Myocyte (in vitro differentiated cells): ENCODE data around the gene PHACTR4. TPM values are rescaled to one million over a fixed set of nuclear protein-coding genes. Genes with fewer than 3 reads are reported as not detected.
"Not testable (repeated sequence)": the region's sequence is repeated elsewhere in the genome, so short reads cannot be mapped to it uniquely, and the experiment has no call there.

Experiments
- DNase-seq: peaks from one replicate; pipeline ENCODE4 v3.0.0-alpha.2; 2012; ENCODE audit warnings: low read depth
- total RNA-seq: library from RNA; depleted of rRNA; stranded (reverse); fragments of >200 nt; gene quantifications from 2 replicates; pipeline ENCODE4 v1.2.3, GENCODE V29; 2014

PHACTR4 gene
- total RNA-seq, 1 donor from 2014 or later = 13.2 TPM

DNA sequence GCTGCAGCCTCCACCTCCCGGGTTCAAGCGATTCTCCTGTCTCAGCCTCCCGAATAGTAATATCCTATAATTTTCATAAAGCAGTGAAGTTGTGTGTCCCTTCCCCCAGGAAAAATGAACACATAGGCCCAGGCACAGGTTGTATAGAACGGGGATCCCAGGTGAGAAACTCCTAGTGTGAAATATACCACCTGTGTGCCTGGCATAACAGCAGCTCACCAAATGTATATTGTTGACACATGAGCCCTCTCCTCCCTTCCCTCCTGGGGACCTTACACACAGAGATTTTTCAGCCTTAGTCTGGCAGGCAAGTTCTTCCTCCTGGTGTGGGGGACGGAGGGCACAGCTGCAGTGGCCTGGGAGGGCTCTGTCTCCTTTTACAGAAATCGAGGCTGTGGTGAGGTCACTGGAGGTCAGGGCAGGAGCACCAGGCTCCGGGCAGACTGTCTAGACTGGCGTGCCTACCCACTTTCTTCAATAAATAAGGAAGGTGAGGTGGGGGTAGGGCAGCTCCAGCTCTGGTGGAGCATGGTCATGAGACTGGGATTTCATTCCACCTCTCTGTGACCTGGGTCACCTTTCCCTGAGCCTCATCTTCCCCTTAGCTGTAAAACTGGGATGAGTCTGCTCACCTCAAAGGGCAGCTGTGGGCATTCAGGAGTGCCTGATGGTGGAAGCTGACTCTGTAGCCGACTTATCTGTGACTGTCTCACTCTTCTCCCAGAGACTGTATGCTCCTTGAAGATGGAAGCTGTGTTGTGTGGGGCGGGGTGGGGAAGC, 150.6 kb downstream of the PHACTR4 start:
- no peak for DNase-seq

- DNase-seq = not testable (repeated sequence)
Measured at GRCh38 chr1:28520796-28521195, 151.3 kb downstream of the PHACTR4 start.

DNA sequence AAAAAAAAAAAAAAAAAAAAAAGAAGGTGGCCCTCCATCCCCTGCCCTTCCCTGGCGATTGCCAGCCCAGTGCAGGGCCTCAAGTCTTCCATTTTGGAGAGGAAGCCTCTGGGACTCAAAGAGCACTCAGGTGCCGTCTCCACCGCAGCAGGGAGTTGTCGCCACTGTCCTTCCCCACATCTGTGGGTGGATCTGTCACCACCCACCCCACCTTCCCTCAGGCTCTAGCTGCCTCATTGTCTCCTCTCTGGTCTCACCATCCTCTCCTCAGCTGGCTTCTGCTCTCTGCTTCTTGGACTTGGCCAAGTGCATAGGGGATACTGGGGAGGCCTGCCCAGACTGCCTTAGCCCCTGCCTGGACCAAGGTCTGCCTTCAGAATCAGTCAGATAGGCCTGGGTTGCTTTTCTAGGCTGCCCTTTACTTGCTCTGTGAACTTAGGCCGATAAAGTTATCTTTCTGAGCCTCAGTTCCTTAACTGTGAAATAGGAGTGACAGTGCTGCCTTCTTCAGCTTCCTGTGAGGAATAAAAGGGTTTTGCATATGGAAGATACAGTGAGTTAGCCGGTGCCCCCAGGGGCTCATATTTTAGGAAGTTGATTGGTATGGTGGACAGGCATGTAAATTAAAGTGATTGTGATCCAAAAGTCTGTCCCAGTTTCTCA, 152.1 kb downstream of the PHACTR4 start:
- DNase-seq = no peak

GRCh38 chr1:28522537-28522936, 153.0 kb downstream of the PHACTR4 start:
- DNase-seq = not testable (repeated sequence)

GRCh38 chr1:28525002-28525642, 155.6 kb downstream of the PHACTR4 start:
- DNase-seq = not testable (repeated sequence)

DNA sequence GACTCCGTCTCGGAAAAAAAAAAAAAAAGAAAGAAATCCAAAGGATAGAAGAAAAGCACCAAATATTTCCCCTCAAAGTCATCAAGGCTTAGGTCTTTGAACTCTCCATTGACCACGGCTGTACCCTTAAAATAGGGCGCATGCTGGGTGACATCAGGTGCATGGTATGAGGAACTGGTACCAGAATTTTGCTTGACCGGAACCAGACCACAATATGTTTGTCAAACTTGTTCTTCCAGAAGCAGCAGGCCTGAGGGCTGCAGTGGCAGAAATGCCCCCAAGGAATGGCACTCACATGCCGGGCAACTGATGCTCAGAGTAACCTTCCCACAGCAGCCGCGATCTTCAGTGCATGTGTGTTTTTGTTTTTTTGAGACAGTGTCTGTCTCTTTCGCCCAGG, 157.3 kb downstream of the PHACTR4 start:
- DNase-seq = peak; percentile 81

DNA sequence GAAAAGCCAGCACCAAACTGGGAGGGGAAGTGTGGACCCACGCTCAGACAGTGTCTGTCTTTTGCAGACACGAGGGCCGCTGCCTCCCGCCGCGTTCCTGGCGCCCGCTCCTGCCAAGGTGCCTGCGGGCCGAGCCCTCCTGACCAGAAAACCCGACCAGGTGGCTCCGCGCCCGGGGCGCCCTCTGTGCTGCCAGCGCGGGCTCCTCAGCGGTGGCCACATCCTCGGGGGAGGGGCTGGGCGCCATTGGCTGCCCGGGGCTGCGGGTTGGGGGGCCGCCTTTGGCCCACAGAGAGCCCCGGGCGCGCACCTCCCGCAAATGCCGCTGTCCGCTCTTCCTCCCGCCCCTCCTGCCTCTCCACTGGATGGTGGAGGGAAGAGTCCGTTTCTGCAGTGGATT, 160.9 kb downstream of the PHACTR4 start:
- no peak for DNase-seq

DNA sequence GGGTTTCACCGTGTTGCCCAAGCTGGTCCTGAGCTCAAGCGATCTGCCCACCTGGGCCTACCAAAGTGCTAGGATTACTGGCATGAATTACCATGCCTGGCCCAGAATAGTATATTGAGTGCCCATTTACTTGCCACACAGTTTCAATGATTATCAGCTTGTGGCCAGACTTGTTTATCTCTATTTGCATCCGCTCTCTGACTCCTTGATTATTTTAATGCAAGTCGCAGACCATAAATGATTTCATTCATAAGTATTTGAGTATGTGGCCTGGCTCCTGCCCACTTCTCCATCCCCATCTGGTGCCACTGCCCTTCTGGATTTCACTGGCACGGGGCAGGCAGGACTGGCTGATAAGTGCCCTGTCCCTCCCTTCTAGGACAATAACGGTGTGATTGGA, 165.1 kb downstream of the PHACTR4 start:
- no peak for DNase-seq

GRCh38 chr1:28535180-28535579, 165.6 kb downstream of the PHACTR4 start:
- peak; percentile 39 for DNase-seq

DNA sequence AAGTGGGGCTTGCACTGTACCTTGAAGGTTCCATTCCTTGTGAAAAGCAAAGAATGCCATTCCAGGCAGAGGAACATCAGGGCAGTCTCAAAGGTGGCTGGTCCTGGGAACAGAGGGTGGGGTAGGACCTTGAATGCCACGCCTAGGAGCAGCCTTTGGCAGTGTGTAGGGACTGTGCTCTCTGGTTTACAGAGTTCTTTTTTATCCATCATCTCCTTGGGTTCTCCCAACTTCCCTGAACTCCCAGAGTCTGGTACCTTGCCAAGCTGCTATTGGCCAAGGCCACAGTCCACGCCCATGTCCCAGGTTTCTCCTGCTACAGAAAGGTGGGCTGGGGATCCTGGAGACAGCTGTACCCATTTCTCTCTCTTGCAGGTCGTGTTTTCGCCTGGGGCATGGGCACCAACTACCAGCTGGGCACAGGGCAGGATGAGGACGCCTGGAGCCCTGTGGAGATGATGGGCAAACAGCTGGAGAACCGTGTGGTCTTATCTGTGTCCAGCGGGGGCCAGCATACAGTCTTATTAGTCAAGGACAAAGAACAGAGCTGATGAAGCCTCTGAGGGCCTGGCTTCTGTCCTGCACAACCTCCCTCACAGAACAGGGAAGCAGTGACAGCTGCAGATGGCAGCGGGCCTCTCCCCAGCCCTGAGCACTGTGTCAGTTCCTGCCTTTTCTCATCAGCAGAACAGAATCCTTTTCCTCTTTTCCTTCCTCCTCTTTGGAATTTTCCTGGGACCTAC, 168.1 kb downstream of the PHACTR4 start:
- peak; percentile 87 for DNase-seq

DNA sequence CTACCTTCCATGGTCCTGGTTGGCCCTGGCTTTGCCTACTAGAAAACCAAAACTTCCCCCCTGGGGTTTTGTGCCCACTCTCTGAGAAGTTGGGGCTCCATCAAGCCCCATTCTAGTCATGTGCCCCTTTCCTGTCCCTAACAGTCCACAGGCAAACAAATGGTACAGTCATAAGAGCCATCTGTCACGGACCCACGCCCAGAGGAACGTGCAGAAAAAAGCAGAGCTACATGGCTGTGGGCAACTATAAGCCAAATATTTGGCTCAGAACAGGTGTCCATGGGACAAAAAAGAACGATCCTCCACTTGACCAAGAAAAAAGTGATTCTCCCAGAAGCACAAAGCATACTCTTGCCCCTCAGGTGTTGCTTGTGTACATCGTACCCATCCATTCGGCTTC, 168.7 kb downstream of the PHACTR4 start:
- DNase-seq = peak; percentile 85

- DNase-seq = no peak
Measured at GRCh38 chr1:28540651-28541050, 171.1 kb downstream of the PHACTR4 start.

GRCh38 chr1:28541414-28542015, 172.0 kb downstream of the PHACTR4 start:
- DNase-seq = not testable (repeated sequence)

DNA sequence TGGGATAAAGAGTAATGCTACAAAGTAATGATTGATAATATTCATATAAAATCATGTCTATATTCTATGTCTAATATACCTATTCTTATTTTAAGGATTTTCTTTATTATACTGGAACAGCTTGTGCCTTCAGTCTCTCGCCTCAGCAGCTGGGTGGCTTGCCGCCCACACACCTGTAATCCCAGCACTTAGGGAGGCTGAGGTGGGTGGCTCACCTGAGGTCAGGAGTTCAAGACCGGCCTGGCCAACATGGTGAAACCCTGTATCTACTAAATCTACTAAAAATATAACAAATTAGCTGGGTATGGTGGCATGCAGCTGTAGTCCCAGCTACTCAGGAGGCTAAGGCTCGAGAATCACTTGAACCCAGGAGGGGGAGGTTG, 175.7 kb downstream of the PHACTR4 start:
- DNase-seq = no peak

DNA sequence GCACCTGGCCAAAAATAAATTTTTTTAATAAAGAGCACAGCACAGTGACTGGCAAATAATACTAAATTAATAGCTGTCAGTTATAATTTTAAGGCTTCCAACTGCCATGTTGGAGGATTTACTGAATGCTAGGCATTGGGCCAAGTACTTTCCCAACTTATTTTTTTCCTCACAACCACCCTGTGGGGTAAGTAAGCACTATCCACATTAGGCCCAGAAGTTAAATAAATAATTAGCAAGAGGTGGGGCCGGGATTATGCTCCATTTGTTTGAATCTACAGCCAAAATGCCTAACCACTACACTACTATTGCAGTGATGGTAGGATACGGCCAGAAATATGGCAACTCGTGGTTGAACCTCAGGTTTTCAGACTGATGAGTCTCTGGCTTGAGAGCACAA, 178.8 kb downstream of the PHACTR4 start:
- DNase-seq = no peak

Other genes starting within 250 kb of the PHACTR4 start
- not detected in 2 replicates for gene PTAFR, start 193.1 kb upstream of the PHACTR4 start, total RNA-seq
- gene DNAJC8, start 136.7 kb upstream of the PHACTR4 start, total RNA-seq = 67.7 and 82.3 TPM in 2 replicates
- 180 and 183 TPM in 2 replicates for gene ATP5IF1, start 133.6 kb upstream of the PHACTR4 start, total RNA-seq
- 18.0 and 18.5 TPM in 2 replicates for gene SESN2, start 110.2 kb upstream of the PHACTR4 start, total RNA-seq
- 9.2 and 15.2 TPM in 2 replicates for gene MED18, start 40.7 kb upstream of the PHACTR4 start, total RNA-seq
- gene RCC1, start 136.3 kb downstream of the PHACTR4 start, total RNA-seq = 20.9 and 24.1 TPM in 2 replicates
- gene TRNAU1AP, start 183.3 kb downstream of the PHACTR4 start, total RNA-seq = 16.8 and 23.0 TPM in 2 replicates
- gene RAB42, start 222.5 kb downstream of the PHACTR4 start, total RNA-seq = 1.2 and 2.0 TPM in 2 replicates